Astrocyte (in vitro differentiated cells and primary cell): ENCODE data around the gene TPX2. TPM values are rescaled to one million over a fixed set of nuclear protein-coding genes. Genes with fewer than 3 reads are reported as not detected.

Experiments used
- DNase-seq: peaks from one replicate; pipeline ENCODE4 v3.0.0-alpha.2; 2010; ENCODE audit warnings: low read depth
- FAIRE-seq: peaks from 2 replicates; lab custom pipeline; 2011; peaks lifted over from hg19 to GRCh38; lab: Jason Lieb, UNC
- H2AFZ ChIP-seq: 2 replicates; pipeline ENCODE4 v1.6.0; 2012; ENCODE audit warnings: low read depth, low read length, inconsistent platforms
- H3K27ac ChIP-seq: 2 replicates; pipeline ENCODE4 v1.5.1; 2011; ENCODE audit warnings: low read depth, low read length, inconsistent platforms
- H3K27me3 ChIP-seq: 2 replicates; pipeline ENCODE4 v1.6.0; 2011; ENCODE audit warnings: low read length, inconsistent platforms; ENCODE audit not compliant: insufficient read depth
- H3K36me3 ChIP-seq: 2 replicates; pipeline ENCODE4 v1.5.1; 2011; ENCODE audit warnings: low read length, inconsistent platforms; ENCODE audit not compliant: insufficient read depth
- H3K4me1 ChIP-seq: 2 replicates; pipeline ENCODE4 v1.5.1; 2011; ENCODE audit warnings: low read length, inconsistent platforms; ENCODE audit not compliant: insufficient read depth
- H3K4me2 ChIP-seq: 2 replicates; pipeline ENCODE4 v1.6.0; 2012; ENCODE audit warnings: low read length, inconsistent platforms
- H3K4me3 ChIP-seq: 2 replicates; pipeline ENCODE4 v1.5.1; 2011; ENCODE audit warnings: low read depth, mild to moderate bottlenecking, low read length, inconsistent platforms; ENCODE audit not compliant: insufficient read depth
- H3K79me2 ChIP-seq: 2 replicates; pipeline ENCODE4 v1.6.0; 2012; ENCODE audit warnings: mild to moderate bottlenecking, low read length, inconsistent platforms; ENCODE audit not compliant: insufficient read depth
- H3K9ac ChIP-seq: 2 replicates; pipeline ENCODE4 v1.6.0; 2012; ENCODE audit warnings: mild to moderate bottlenecking, low read length, inconsistent platforms
- H3K9me3 ChIP-seq: 2 replicates; pipeline ENCODE4 v1.5.1; 2012; ENCODE audit warnings: low read depth, mild to moderate bottlenecking, low read length, inconsistent platforms; ENCODE audit not compliant: insufficient read depth
- H4K20me1 ChIP-seq: 2 replicates; pipeline ENCODE4 v1.6.0; 2012; ENCODE audit warnings: low read length, inconsistent platforms; ENCODE audit not compliant: insufficient read depth
- H3K27ac Mint-ChIP-seq: one replicate; pipeline ENCODE4 v1.8.0; 2021; ENCODE audit warnings: mild to moderate bottlenecking, mixed read lengths; ENCODE audit not compliant: unreplicated experiment
- H3K27me3 Mint-ChIP-seq: one replicate; pipeline ENCODE4 v1.8.0; 2021; ENCODE audit warnings: low read depth, mixed read lengths; ENCODE audit not compliant: unreplicated experiment
- H3K36me3 Mint-ChIP-seq: one replicate; pipeline ENCODE4 v1.8.0; 2021; ENCODE audit warnings: low read depth, mixed read lengths; ENCODE audit not compliant: unreplicated experiment
- H3K4me1 Mint-ChIP-seq: one replicate; pipeline ENCODE4 v1.8.0; 2021; ENCODE audit warnings: low read depth, mixed read lengths; ENCODE audit not compliant: unreplicated experiment
- H3K4me3 Mint-ChIP-seq: one replicate; pipeline ENCODE4 v1.8.0; 2021; ENCODE audit warnings: mild to moderate bottlenecking, moderate library complexity, mixed read lengths; ENCODE audit not compliant: unreplicated experiment
- H3K9me3 Mint-ChIP-seq: one replicate; pipeline ENCODE4 v1.8.0; 2021; ENCODE audit warnings: mild to moderate bottlenecking, mixed read lengths; ENCODE audit not compliant: unreplicated experiment
- EZH2 ChIP-seq: IDR thresholded peaks from 2 replicates; pipeline ENCODE4 v1.6.1; 2012; ENCODE audit warnings: mild to moderate bottlenecking, low read length, inconsistent platforms; ENCODE audit not compliant: insufficient read depth
- total RNA-seq: library from RNA; stranded (reverse); gene quantifications from 2 replicates; pipeline ENCODE4 v1.2.1, GENCODE V29; 2021
- TF ChIP-seq, protein P1 (sequence below): IDR thresholded peaks from 2 replicates; pipeline ENCODE4 v1.5.1; 2011; ENCODE audit warnings: low read depth, mild to moderate bottlenecking, inconsistent platforms, low read length, moderate library complexity; ENCODE audit not compliant: insufficient read depth

TPX2 gene
- total RNA-seq, 1 donor from 2014 or later: 41.6 TPM

DNA sequence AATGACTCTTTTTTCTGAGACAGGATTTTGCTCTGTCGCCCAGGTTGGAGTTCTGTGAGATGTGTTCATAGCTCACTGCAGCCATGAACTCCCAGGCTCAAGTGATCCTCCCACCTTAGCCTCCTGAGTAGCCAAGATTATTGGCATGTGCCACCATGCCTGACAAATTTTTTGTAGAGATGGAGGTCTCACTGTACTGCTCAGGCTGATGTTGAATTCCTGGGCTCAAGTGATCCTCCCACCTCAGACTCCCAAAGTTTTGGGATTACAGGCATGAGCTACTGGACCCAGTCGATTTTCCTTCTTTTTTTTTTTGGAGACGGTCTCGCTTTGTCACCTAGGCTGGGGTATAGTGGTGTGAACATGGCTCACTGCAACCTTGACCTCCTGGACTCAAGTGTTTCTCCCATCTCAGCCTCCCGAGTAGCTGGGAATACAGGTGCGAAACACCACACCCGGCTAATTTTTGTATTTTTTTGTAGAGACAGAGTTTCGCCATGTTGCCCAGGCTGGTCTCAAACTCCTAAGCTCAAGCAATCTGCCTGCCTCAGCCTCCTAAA is 40.8 kb upstream of the TPX2 start:
- Histone ChIP-seq H3K36me3 (peaks cover 4% of the 10 kb centered on the region), H3K4me3 (no peak overlapping the region), H3K79me2 (peaks cover 94% of the 10 kb centered on the region), H3K4me1 (peaks cover 28% of the 10 kb centered on the region), H2AFZ (no peak overlapping the region), H3K9me3 (no peaks in the 10 kb centered on the region), H4K20me1 (peaks cover 14% of the 10 kb centered on the region), H3K4me2 (peak overlapping the region; percentile 49), H3K27me3 (no peaks in the 10 kb centered on the region), H3K9ac (peak overlapping the region; percentile 59), H3K27ac (peak overlapping the region; percentile 88)
- TF ChIP-seq, protein P1, sequence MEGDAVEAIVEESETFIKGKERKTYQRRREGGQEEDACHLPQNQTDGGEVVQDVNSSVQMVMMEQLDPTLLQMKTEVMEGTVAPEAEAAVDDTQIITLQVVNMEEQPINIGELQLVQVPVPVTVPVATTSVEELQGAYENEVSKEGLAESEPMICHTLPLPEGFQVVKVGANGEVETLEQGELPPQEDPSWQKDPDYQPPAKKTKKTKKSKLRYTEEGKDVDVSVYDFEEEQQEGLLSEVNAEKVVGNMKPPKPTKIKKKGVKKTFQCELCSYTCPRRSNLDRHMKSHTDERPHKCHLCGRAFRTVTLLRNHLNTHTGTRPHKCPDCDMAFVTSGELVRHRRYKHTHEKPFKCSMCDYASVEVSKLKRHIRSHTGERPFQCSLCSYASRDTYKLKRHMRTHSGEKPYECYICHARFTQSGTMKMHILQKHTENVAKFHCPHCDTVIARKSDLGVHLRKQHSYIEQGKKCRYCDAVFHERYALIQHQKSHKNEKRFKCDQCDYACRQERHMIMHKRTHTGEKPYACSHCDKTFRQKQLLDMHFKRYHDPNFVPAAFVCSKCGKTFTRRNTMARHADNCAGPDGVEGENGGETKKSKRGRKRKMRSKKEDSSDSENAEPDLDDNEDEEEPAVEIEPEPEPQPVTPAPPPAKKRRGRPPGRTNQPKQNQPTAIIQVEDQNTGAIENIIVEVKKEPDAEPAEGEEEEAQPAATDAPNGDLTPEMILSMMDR: no peak
- no peak for TF ChIP-seq EZH2
- Mint-ChIP-seq H3K9me3 (peaks cover 3% of the 10 kb centered on the region), H3K27me3 (no peaks in the 10 kb centered on the region), H3K4me1 (peaks cover 65% of the 10 kb centered on the region), H3K4me3 (peak overlapping the region; percentile 51), H3K36me3 (peaks cover 33% of the 10 kb centered on the region), H3K27ac (peak overlapping the region; percentile 99)
- FAIRE-seq (no peak), DNase-seq (no peak)

DNA sequence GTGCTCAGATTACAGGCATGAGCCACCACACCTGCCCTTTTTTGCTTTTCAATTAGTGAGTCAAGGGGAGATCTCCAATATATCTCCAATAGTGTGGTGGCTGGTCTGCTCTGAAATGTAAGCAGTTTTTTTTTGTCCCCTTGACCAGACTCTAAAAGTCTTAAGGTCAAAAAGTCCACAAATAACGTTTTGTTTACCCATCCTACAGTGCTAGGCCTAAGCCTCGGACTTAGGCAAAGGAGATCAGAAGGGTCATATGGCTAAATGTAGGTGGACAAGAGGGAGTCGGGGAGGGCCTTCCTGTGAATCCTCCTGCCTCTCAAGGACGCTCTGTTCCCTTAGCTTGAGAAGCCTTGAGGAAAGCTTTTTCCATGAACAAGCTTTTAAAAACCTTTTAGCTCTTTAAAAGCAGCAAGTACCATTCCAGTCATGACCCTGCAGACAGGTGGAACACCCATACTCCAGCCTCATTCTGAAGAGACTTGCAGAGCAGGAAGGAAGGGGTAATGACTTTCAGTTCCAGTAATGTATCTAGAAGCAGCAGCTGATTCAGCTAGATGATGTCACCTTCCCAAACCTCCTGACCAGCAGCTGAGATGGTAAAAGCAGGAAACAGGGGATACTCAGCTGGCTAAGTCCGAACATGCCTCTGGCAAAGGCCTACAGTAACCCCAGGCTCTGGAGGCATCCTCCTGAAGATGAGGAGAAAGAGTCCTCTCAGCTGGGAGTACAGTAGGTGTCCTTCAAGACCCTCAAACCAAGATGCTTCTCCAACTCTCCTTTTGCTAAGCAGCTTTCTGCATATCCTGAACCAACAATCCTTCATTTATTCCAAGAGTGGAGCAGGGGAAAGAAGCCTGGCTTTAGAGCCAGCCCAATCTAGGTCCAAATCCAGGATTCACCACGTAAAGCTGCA is 40.0 kb upstream of the TPX2 start:
- Mint-ChIP-seq H3K4me1 (peaks cover 60% of the 10 kb centered on the region), H3K4me3 (peak overlapping the region; percentile 51), H3K27ac (peak overlapping the region; percentile 99), H3K27me3 (no peaks in the 10 kb centered on the region), H3K36me3 (peaks cover 33% of the 10 kb centered on the region), H3K9me3 (peaks cover 3% of the 10 kb centered on the region)
- FAIRE-seq (no peak), DNase-seq (peak; percentile 98)
- Histone ChIP-seq H3K9me3 (no peaks in the 10 kb centered on the region), H3K27ac (peak overlapping the region; percentile 88), H3K4me1 (peaks cover 31% of the 10 kb centered on the region), H2AFZ (no peak overlapping the region), H3K27me3 (no peaks in the 10 kb centered on the region), H3K9ac (peak overlapping the region; percentile 59), H3K4me3 (no peak overlapping the region), H3K36me3 (peaks cover 4% of the 10 kb centered on the region), H3K4me2 (peak overlapping the region; percentile 49), H3K79me2 (peaks cover 94% of the 10 kb centered on the region), H4K20me1 (peaks cover 11% of the 10 kb centered on the region)
- TF ChIP-seq, protein P1: no peak
- no peak for TF ChIP-seq EZH2
